WTC11 (cell line): Measurements from ENCODE around the gene SSH3. TPM values are rescaled to one million over a fixed set of nuclear protein-coding genes. Genes with fewer than 3 reads are reported as not detected.

ENCODE experiments used
- ATAC-seq: fragments of 200-7000 bp; cut with Tn5 transposase; 2 replicates; pipeline ENCODE4 v1.10.0; 2021; ENCODE audit warnings: mild to moderate bottlenecking, moderate library complexity
- CTCF ChIA-PET: fragments of 300-600 bp; sonication (Branson Sonifier 250); formaldehyde crosslinking; loops from one replicate; lab custom pipeline; 2021; ENCODE audit warnings: antibody characterized with exemption; lab: Charles Lee
- POLR2A ChIA-PET: fragments of 350-600 bp; sonication (Branson Sonifier 250); formaldehyde crosslinking; loops from one replicate; lab custom pipeline; 2021; ENCODE audit warnings: antibody characterized with exemption; lab: Charles Lee
- DNase-seq: peaks from one replicate; pipeline ENCODE4 v3.0.0; 2021; ENCODE audit warnings: low spot score
- H3K27ac Mint-ChIP-seq: 2 replicates; pipeline ENCODE4 v1.8.0; 2021; ENCODE audit warnings: mixed read lengths
- H3K27me3 Mint-ChIP-seq: 2 replicates; pipeline ENCODE4 v1.8.0; 2021; ENCODE audit warnings: low read depth, mild to moderate bottlenecking, moderate library complexity, mixed read lengths
- H3K36me3 Mint-ChIP-seq: 2 replicates; pipeline ENCODE4 v1.8.0; 2021; ENCODE audit warnings: mixed read lengths
- H3K4me1 Mint-ChIP-seq: 2 replicates; pipeline ENCODE4 v1.8.0; 2022; ENCODE audit warnings: mixed read lengths
- H3K4me3 Mint-ChIP-seq: 2 replicates; pipeline ENCODE4 v1.8.0; 2021; ENCODE audit warnings: mild to moderate bottlenecking, moderate library complexity, mixed read lengths
- H3K9me3 Mint-ChIP-seq: 2 replicates; pipeline ENCODE4 v1.8.0; 2021; ENCODE audit warnings: mixed read lengths
- ARID4B ChIP-seq: sonication (generic); formaldehyde crosslinking; IDR thresholded peaks from 2 replicates; pipeline ENCODE4 v1.8.0; 2023; ENCODE audit warnings: missing genetic modification reagents, mild to moderate bottlenecking, borderline replicate concordance
- CREB1 ChIP-seq: sonication (generic); formaldehyde crosslinking; IDR thresholded peaks from 2 replicates; pipeline ENCODE4 v1.8.0; 2023; ENCODE audit warnings: mild to moderate bottlenecking, missing genetic modification reagents
- CREM ChIP-seq: sonication (generic); formaldehyde crosslinking; IDR thresholded peaks from 2 replicates; pipeline ENCODE4 v1.8.1; 2022; ENCODE audit warnings: mild to moderate bottlenecking, missing genetic modification reagents, moderate library complexity
- CTCF ChIP-seq: fragments of 200-600 bp; IDR thresholded peaks from 2 replicates; pipeline ENCODE4 v1.8.0; 2022; ENCODE audit warnings: antibody characterized with exemption
- MLX ChIP-seq: sonication (generic); formaldehyde crosslinking; IDR thresholded peaks from 2 replicates; pipeline ENCODE4 v1.8.1; 2023; ENCODE audit warnings: mild to moderate bottlenecking, missing genetic modification reagents, moderate library complexity
- OVOL2 ChIP-seq: fragments of 250-450 bp; sonication (Bioruptor Pico); IDR thresholded peaks from 2 replicates; pipeline ENCODE4 v1.9.0; 2021; ENCODE audit warnings: mild to moderate bottlenecking, borderline replicate concordance
- TCF7 ChIP-seq: sonication (generic); formaldehyde crosslinking; IDR thresholded peaks from 2 replicates; pipeline ENCODE4 v1.8.0; 2022; ENCODE audit warnings: mild to moderate bottlenecking, low read depth, missing genetic modification reagents, moderate library complexity
- TEAD1 ChIP-seq: sonication (generic); formaldehyde crosslinking; IDR thresholded peaks from 2 replicates; pipeline ENCODE4 v1.8.0; 2022; ENCODE audit warnings: mild to moderate bottlenecking, missing genetic modification reagents
- TEAD4 ChIP-seq: sonication (generic); formaldehyde crosslinking; IDR thresholded peaks from 2 replicates; pipeline ENCODE4 v1.8.0; 2022; ENCODE audit warnings: mild to moderate bottlenecking, missing genetic modification reagents
- ZBTB21 ChIP-seq: sonication (generic); formaldehyde crosslinking; IDR thresholded peaks from 2 replicates; pipeline ENCODE4 v1.8.1; 2023; ENCODE audit warnings: mild to moderate bottlenecking, missing genetic modification reagents, borderline replicate concordance
- ZNF219 ChIP-seq: sonication (generic); formaldehyde crosslinking; IDR thresholded peaks from 2 replicates; pipeline ENCODE4 v1.8.0; 2023; ENCODE audit warnings: missing genetic modification reagents, mild to moderate bottlenecking, borderline replicate concordance
- ZNF317 ChIP-seq: sonication (generic); formaldehyde crosslinking; IDR thresholded peaks from 2 replicates; pipeline ENCODE4 v1.8.1; 2023; ENCODE audit warnings: low read depth, mild to moderate bottlenecking, moderate library complexity, missing genetic modification reagents, borderline replicate concordance
- ZNF416 ChIP-seq: fragments of 250-450 bp; sonication (Bioruptor Pico); IDR thresholded peaks from 2 replicates; pipeline ENCODE4 v1.9.0; 2021; ENCODE audit warnings: mild to moderate bottlenecking, inconsistent platforms
- total RNA-seq: library from RNA; stranded (reverse); gene quantifications from 3 replicates; pipeline ENCODE4 v1.2.3, GENCODE V29; 2021
- TF ChIP-seq, protein P1 (sequence below): fragments of 250-450 bp; sonication (Bioruptor Pico); IDR thresholded peaks from 2 replicates; pipeline ENCODE4 v1.8.0; 2021; ENCODE audit warnings: mild to moderate bottlenecking
- TF ChIP-seq, protein P2 (sequence below): sonication (generic); formaldehyde crosslinking; IDR thresholded peaks from 2 replicates; pipeline ENCODE4 v1.8.0; 2022; ENCODE audit warnings: missing genetic modification reagents
- TF ChIP-seq, protein P3 (sequence below): sonication (generic); formaldehyde crosslinking; IDR thresholded peaks from 2 replicates; pipeline ENCODE4 v1.8.0; 2023; ENCODE audit warnings: mild to moderate bottlenecking, missing genetic modification reagents

SSH3 gene
- total RNA-seq, 1 experiment from 2014 or later = 42.3 TPM

DNA sequence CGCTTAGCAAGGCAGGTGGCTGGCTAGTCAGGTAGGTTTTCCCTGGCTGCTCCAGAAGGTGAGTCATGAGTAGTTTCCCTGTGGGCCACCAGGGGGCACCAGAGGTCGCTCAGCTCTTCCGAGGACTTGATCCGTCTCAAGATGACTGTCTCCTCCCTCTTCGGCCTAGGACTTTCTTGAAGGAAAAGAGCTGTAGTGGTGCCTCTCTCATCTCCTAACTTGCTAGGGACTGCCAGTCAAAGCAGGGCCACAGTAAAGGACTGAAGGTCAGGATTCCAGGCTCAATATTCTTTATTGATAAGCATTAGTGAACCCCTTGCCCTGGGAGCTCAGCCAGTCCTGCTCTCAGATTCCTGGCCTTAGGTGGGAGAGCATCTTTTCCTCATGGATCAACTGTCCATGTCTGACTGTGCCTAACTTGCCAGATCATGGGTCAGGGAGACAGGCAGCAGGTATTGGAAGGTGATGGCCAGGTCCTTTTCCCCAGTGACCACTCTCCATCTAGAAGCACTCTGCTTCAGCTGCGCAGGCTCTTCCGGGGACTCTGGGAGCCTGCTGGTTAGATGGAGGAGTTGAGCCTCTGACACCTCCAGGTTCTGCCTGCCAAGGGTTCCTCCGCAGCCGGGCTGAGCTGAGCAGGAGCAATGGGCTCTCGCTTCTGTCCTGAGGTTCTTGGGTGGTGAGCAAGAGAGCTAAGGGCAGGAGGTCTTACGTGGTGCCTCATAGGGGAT, 48.1 kb downstream of the SSH3 start:
- POLR2A ChIA-PET = interaction anchor here (0.5 kb wide), 1 partner anchor 1404 kb away, joined by 3 read pairs; no protein-coding TSS in a partner anchor
- H3K4me3 Mint-ChIP-seq = peak overlapping the region; percentile 56
- TF ChIP-seq CTCF (peak; percentile 92), OVOL2 (CRISPR knock-in tag) (no peak)
- TF ChIP-seq, all 79 proteins: peak for 1
- Mint-ChIP-seq H3K27ac (peak overlapping the region; percentile 49; the same call in 1 of the 2 replicates), H3K27me3 (no peaks in the 10 kb centered on the region; the same call in 1 of the 2 replicates), H3K4me1 (peaks cover 25% of the 10 kb centered on the region), H3K9me3 (no peaks in the 10 kb centered on the region), H3K36me3 (no peaks in the 10 kb centered on the region)
- peak; percentile 43 for ATAC-seq
- CTCF ChIA-PET = interaction anchor here (0.6 to 10.1 kb wide), 48 partner anchors 9 to 677 kb away, joined by 3 to 842 read pairs (median 5); partner anchors contain the start of genes CLCF1, CORO1B, NUDT8 and PPP1CA
- peak; percentile 62 for DNase-seq

- H3K27me3 Mint-ChIP-seq = peaks cover 3% of the 10 kb centered on the region
- peak overlapping the region; percentile 91 for H3K4me3 Mint-ChIP-seq
- H3K4me1 Mint-ChIP-seq = peaks cover 34% of the 10 kb centered on the region
- ChIA-PET CTCF (interaction anchor here (0.7 to 10.1 kb wide), 22 partner anchors 8 to 278 kb away, joined by 3 to 842 read pairs (median 4); partner anchors contain the start of genes ANKRD13D, CLCF1, GRK2 and NUDT8), POLR2A (interaction anchor here (0.8 to 2.1 kb wide), 6 partner anchors 21 to 112 kb away, joined by 3 to 8 read pairs (median 3); no protein-coding TSS in a partner anchor)
- peak; percentile 2 for ATAC-seq
- H3K27ac Mint-ChIP-seq = peak overlapping the region; percentile 89
- no peaks in the 10 kb centered on the region for H3K9me3 Mint-ChIP-seq
- peak; percentile 28 for DNase-seq
- no peaks in the 10 kb centered on the region for H3K36me3 Mint-ChIP-seq
- no peak for TF ChIP-seq TEAD4 (CRISPR knock-in tag)
- TF ChIP-seq, protein P1, sequence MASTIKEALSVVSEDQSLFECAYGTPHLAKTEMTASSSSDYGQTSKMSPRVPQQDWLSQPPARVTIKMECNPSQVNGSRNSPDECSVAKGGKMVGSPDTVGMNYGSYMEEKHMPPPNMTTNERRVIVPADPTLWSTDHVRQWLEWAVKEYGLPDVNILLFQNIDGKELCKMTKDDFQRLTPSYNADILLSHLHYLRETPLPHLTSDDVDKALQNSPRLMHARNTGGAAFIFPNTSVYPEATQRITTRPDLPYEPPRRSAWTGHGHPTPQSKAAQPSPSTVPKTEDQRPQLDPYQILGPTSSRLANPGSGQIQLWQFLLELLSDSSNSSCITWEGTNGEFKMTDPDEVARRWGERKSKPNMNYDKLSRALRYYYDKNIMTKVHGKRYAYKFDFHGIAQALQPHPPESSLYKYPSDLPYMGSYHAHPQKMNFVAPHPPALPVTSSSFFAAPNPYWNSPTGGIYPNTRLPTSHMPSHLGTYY = no peak
- TF ChIP-seq MLX (CRISPR knock-in tag) = no peak
- no peak for TF ChIP-seq ZBTB21 (CRISPR knock-in tag)
- TF ChIP-seq CREB1 = 0 out of 2 replicates have a peak, but pooled peaks have one; percentile 26
- TF ChIP-seq ZNF416 (CRISPR knock-in tag) = no peak
- no peak for TF ChIP-seq ARID4B (CRISPR knock-in tag)
- no peak for TF ChIP-seq ZNF317
- no peak for TF ChIP-seq TEAD1 (CRISPR knock-in tag)
- no peak for TF ChIP-seq CREM (CRISPR knock-in tag)
- TF ChIP-seq TCF7 = no peak
- TF ChIP-seq, protein P2, sequence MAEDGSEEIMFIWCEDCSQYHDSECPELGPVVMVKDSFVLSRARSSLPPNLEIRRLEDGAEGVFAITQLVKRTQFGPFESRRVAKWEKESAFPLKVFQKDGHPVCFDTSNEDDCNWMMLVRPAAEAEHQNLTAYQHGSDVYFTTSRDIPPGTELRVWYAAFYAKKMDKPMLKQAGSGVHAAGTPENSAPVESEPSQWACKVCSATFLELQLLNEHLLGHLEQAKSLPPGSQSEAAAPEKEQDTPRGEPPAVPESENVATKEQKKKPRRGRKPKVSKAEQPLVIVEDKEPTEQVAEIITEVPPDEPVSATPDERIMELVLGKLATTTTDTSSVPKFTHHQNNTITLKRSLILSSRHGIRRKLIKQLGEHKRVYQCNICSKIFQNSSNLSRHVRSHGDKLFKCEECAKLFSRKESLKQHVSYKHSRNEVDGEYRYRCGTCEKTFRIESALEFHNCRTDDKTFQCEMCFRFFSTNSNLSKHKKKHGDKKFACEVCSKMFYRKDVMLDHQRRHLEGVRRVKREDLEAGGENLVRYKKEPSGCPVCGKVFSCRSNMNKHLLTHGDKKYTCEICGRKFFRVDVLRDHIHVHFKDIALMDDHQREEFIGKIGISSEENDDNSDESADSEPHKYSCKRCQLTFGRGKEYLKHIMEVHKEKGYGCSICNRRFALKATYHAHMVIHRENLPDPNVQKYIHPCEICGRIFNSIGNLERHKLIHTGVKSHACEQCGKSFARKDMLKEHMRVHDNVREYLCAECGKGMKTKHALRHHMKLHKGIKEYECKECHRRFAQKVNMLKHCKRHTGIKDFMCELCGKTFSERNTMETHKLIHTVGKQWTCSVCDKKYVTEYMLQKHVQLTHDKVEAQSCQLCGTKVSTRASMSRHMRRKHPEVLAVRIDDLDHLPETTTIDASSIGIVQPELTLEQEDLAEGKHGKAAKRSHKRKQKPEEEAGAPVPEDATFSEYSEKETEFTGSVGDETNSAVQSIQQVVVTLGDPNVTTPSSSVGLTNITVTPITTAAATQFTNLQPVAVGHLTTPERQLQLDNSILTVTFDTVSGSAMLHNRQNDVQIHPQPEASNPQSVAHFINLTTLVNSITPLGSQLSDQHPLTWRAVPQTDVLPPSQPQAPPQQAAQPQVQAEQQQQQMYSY (CRISPR knock-in tag) = 0 out of 2 replicates have a peak, but pooled peaks have one; percentile 33
- TF ChIP-seq, protein P3, sequence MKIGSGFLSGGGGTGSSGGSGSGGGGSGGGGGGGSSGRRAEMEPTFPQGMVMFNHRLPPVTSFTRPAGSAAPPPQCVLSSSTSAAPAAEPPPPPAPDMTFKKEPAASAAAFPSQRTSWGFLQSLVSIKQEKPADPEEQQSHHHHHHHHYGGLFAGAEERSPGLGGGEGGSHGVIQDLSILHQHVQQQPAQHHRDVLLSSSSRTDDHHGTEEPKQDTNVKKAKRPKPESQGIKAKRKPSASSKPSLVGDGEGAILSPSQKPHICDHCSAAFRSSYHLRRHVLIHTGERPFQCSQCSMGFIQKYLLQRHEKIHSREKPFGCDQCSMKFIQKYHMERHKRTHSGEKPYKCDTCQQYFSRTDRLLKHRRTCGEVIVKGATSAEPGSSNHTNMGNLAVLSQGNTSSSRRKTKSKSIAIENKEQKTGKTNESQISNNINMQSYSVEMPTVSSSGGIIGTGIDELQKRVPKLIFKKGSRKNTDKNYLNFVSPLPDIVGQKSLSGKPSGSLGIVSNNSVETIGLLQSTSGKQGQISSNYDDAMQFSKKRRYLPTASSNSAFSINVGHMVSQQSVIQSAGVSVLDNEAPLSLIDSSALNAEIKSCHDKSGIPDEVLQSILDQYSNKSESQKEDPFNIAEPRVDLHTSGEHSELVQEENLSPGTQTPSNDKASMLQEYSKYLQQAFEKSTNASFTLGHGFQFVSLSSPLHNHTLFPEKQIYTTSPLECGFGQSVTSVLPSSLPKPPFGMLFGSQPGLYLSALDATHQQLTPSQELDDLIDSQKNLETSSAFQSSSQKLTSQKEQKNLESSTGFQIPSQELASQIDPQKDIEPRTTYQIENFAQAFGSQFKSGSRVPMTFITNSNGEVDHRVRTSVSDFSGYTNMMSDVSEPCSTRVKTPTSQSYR (CRISPR knock-in tag) = peak; percentile 33; the same call in 1 of the 2 replicates
- TF ChIP-seq ZNF219 (CRISPR knock-in tag) = no peak
Measured at GRCh38 chr11:67352546-67353316, 49.4 kb downstream of the SSH3 start.
